ENCODE measurements around the gene PLPP3. TPM values are rescaled to one million over a fixed set of nuclear protein-coding genes. Genes with fewer than 3 reads are reported as not detected.

The PLPP3 gene
- total RNA-seq, 1 experiment from 2014 or later = 26.7 TPM

GRCh38 chr1:56580771-56581170, 1.4 kb upstream of the PLPP3 start:
- Mint-ChIP-seq H3K27ac (peak overlapping the region in 1 of 3 experiments; percentile 19; a peak in 3 of 7 replicates), H3K4me3 (peak overlapping the region in 1 of 2 experiments; percentile 11; a peak in 1 of 5 replicates), H3K9me3 (no peaks in the 10 kb centered on the region; a peak in 1 of 5 replicates), H3K36me3 (ENCODE audit: insufficient read depth in 1 of 3, low read depth in 3 of 3) (no peaks in the 10 kb centered on the region; a peak in 1 of 7 replicates), H3K4me1 (peaks cover 42 to 49% of the 10 kb centered on the region in 2 experiments), H3K27me3 (ENCODE audit: low read depth) (no peaks in the 10 kb centered on the region; the same call in none of the 2 replicates)
- Histone ChIP-seq H3K27me3 (ENCODE audit: insufficient read depth, low read length) (no peaks in the 10 kb centered on the region), H3K4me2 (ENCODE audit: insufficient read depth, insufficient read length, low read length) (no peak overlapping the region), H3K18ac (ENCODE audit: insufficient read length, low read depth, low read length) (no peak overlapping the region), H3K27ac (ENCODE audit: insufficient read length, low read depth, low read length) (no peak overlapping the region), H2AFZ (ENCODE audit: low read length) (no peak overlapping the region), H2BK5ac (ENCODE audit: insufficient read length, low read length) (no peak overlapping the region), H3K79me1 (ENCODE audit: insufficient read depth, low read depth, low read length, poor library complexity, severe bottlenecking) (no peaks in the 10 kb centered on the region), H3K9ac (ENCODE audit: extremely low read depth, insufficient read length, low read length) (no peak overlapping the region), H4K5ac (ENCODE audit: insufficient read length, low read depth, low read length) (no peak overlapping the region), H3K4me1 (ENCODE audit: insufficient read depth, low read length) (no peaks in the 10 kb centered on the region), H3K23ac (ENCODE audit: insufficient read length, low read depth, low read length) (no peak overlapping the region), H3K4ac (ENCODE audit: low read depth, low read length) (no peak overlapping the region), H3K56ac (ENCODE audit: insufficient read length, low read depth, low read length) (no peak overlapping the region), H4K8ac (replicated peaks; ENCODE audit: insufficient read length, low read depth, low read length) (no peak overlapping the region), H3K14ac (ENCODE audit: insufficient read depth, low read length) (no peak overlapping the region), H3K79me2 (ENCODE audit: insufficient read depth, low read length) (peaks cover 21% of the 10 kb centered on the region; the same call in 1 of the 2 replicates), H4K20me1 (ENCODE audit: control insufficient read depth, insufficient read depth, insufficient read length) (no peaks in the 10 kb centered on the region), H2BK20ac (ENCODE audit: low read depth, low read length, poor library complexity, severe bottlenecking) (no peak overlapping the region), H2BK12ac (ENCODE audit: insufficient read length, low read depth, low read length) (no peak overlapping the region), H2BK15ac (ENCODE audit: low read depth, low read length) (no peak overlapping the region), H2BK120ac (ENCODE audit: low read depth, low read length, poor library complexity, severe bottlenecking) (no peak overlapping the region), H3K23me2 (ENCODE audit: insufficient read length, low read depth, low read length, poor library complexity, severe bottlenecking) (peaks cover 9% of the 10 kb centered on the region), H3K9me3 (ENCODE audit: control insufficient read depth, low read depth, low read length) (no peaks in the 10 kb centered on the region), H4K91ac (ENCODE audit: insufficient read length, low read depth, low read length) (no peak overlapping the region), H2AK5ac (ENCODE audit: insufficient read length, low read length) (no peak overlapping the region), H3T11ph (ENCODE audit: low read length) (no peak overlapping the region)
- no CpG with 5 or more reads among the region's 10 CpGs for WGBS (ENCODE audit: extremely low coverage, insufficient read length, low lambda C conversion rate)
- TF ChIP-seq CTCF (conservative IDR thresholded peaks at IDR 0.05) = no peak
- no peak for DNase-seq

All from H9 (cell line).